MM.1S (cell line): ENCODE measurements around the gene GRIA4.

Source experiments
- DNase-seq: peaks from one replicate; pipeline ENCODE4 v3.0.0-alpha.2; 2015
- H2AFZ ChIP-seq: fragments of 300-600 bp; sonication (generic); 2 replicates; pipeline ENCODE4 v1.6.0; 2016; ENCODE audit warnings: antibody characterized with exemption, low read length
- H3F3A ChIP-seq: fragments of 300-600 bp; sonication (generic); 2 replicates; pipeline ENCODE4 v1.6.1; 2016; ENCODE audit warnings: mild to moderate bottlenecking, antibody characterized with exemption, low read length, moderate library complexity, mixed read lengths; ENCODE audit not compliant: insufficient read depth
- H3K27ac ChIP-seq: fragments of 300-600 bp; sonication (generic); 2 replicates; pipeline ENCODE4 v1.5.1; 2016; ENCODE audit warnings: mild to moderate bottlenecking, low read length
- H3K27me3 ChIP-seq: fragments of 300-600 bp; sonication (generic); replicated peaks from 2 replicates; pipeline ENCODE4 v1.6.0; 2016; ENCODE audit warnings: low read length; ENCODE audit not compliant: insufficient read depth
- H3K36me3 ChIP-seq: fragments of 300-600 bp; sonication (generic); replicated peaks from 2 replicates; pipeline ENCODE4 v1.6.1; 2016; ENCODE audit warnings: mild to moderate bottlenecking, low read length, mixed read lengths; ENCODE audit not compliant: insufficient read depth
- H3K4me1 ChIP-seq: fragments of 300-600 bp; sonication (generic); 2 replicates; pipeline ENCODE4 v1.6.1; 2016; ENCODE audit warnings: low read length, mixed read lengths
- H3K4me2 ChIP-seq: fragments of 300-600 bp; sonication (generic); 2 replicates; pipeline ENCODE4 v1.6.0; 2016; ENCODE audit warnings: low read depth, low read length
- H3K4me3 ChIP-seq: fragments of 300-600 bp; sonication (generic); 2 replicates; pipeline ENCODE4 v1.5.1; 2016; ENCODE audit warnings: low read length, mixed read lengths
- H3K79me2 ChIP-seq: fragments of 300-600 bp; sonication (generic); 2 replicates; pipeline ENCODE4 v1.6.1; 2016; ENCODE audit warnings: mixed run types, low read length, mixed read lengths
- H3K9ac ChIP-seq: fragments of 300-600 bp; sonication (generic); 2 replicates; pipeline ENCODE4 v1.6.1; 2016; ENCODE audit warnings: low read length, mixed read lengths
- H3K9me2 ChIP-seq: fragments of 300-600 bp; sonication (generic); replicated peaks from 2 replicates; pipeline ENCODE4 v1.6.1; 2016; ENCODE audit warnings: mild to moderate bottlenecking, low read length, mixed read lengths; ENCODE audit not compliant: insufficient read depth
- H3K9me3 ChIP-seq: fragments of 300-600 bp; sonication (generic); replicated peaks from 2 replicates; pipeline ENCODE4 v1.6.1; 2016; ENCODE audit warnings: mild to moderate bottlenecking, low read length, mixed read lengths; ENCODE audit not compliant: insufficient read depth
- H4K20me1 ChIP-seq: fragments of 300-600 bp; sonication (generic); 2 replicates; pipeline ENCODE4 v1.6.1; 2016; ENCODE audit warnings: mild to moderate bottlenecking, low read length, moderate library complexity, mixed read lengths; ENCODE audit not compliant: insufficient read depth
- CTCF ChIP-seq: fragments of 300-600 bp; sonication (generic); IDR thresholded peaks from 2 replicates; pipeline ENCODE4 v1.5.1; 2016; ENCODE audit warnings: antibody characterized with exemption, low read length, mixed read lengths
- EZH2 ChIP-seq: fragments of 300-600 bp; sonication (generic); optimal IDR thresholded peaks from 2 replicates; pipeline ENCODE3; 2017; ENCODE audit warnings: low read depth, mild to moderate bottlenecking, antibody characterized with exemption, low read length, mixed read lengths
- EZH2phosphoT487 ChIP-seq: fragments of 300-600 bp; sonication (generic); IDR thresholded peaks from 2 replicates; pipeline ENCODE4 v1.6.1; 2018; ENCODE audit warnings: antibody characterized with exemption, low read length

GRIA4 gene

GRCh38 chr11:106014035-106014434 lies 404.2 kb downstream of the GRIA4 start:
- DNase-seq, result no peak
- Histone ChIP-seq H3K27ac (no peak overlapping the region), H2AFZ (no peak overlapping the region), H3F3A (no peaks in the 10 kb centered on the region), H3K9me2 (no peaks in the 10 kb centered on the region), H3K9ac (no peak overlapping the region), H3K4me2 (no peak overlapping the region), H3K4me1 (no peaks in the 10 kb centered on the region), H3K4me3 (no peak overlapping the region), H3K79me2 (peaks cover 20% of the 10 kb centered on the region), H4K20me1 (no peaks in the 10 kb centered on the region), H3K36me3 (peaks cover 7% of the 10 kb centered on the region; the same call in 1 of the 2 replicates), H3K9me3 (no peaks in the 10 kb centered on the region), H3K27me3 (no peaks in the 10 kb centered on the region)
- TF ChIP-seq EZH2 (no peak), CTCF (no peak), EZH2phosphoT487 (no peak)

- no peaks in the 10 kb centered on the region for H3K4me1 ChIP-seq
- H3K36me3 ChIP-seq, result peaks cover 6% of the 10 kb centered on the region; the same call in 1 of the 2 replicates
- H3K27me3 ChIP-seq, result no peaks in the 10 kb centered on the region
- DNase-seq, result no peak
- H3K4me3 ChIP-seq, result no peak overlapping the region
- H3F3A ChIP-seq, result no peaks in the 10 kb centered on the region
- no peak overlapping the region for H3K27ac ChIP-seq
- H4K20me1 ChIP-seq, result no peaks in the 10 kb centered on the region
- H3K4me2 ChIP-seq, result no peak overlapping the region
- H3K9me2 ChIP-seq, result no peaks in the 10 kb centered on the region
- H3K9me3 ChIP-seq, result no peaks in the 10 kb centered on the region
- H2AFZ ChIP-seq, result no peak overlapping the region
- TF ChIP-seq CTCF (no peak), EZH2 (no peak), EZH2phosphoT487 (no peak)
- no peak overlapping the region for H3K9ac ChIP-seq
- peaks cover 25% of the 10 kb centered on the region for H3K79me2 ChIP-seq
Measured at GRCh38 chr11:106014620-106015019, 404.7 kb downstream of the GRIA4 start.

- H3K9me2 ChIP-seq, result no peaks in the 10 kb centered on the region
- H3K9ac ChIP-seq, result no peak overlapping the region
- no peak for DNase-seq
- no peak overlapping the region for H2AFZ ChIP-seq
- no peaks in the 10 kb centered on the region for H4K20me1 ChIP-seq
- H3K36me3 ChIP-seq, result peaks cover 1% of the 10 kb centered on the region; the same call in 1 of the 2 replicates
- H3K79me2 ChIP-seq, result peaks cover 27% of the 10 kb centered on the region
- no peak overlapping the region for H3K4me2 ChIP-seq
- H3K9me3 ChIP-seq, result no peaks in the 10 kb centered on the region
- H3K27ac ChIP-seq, result no peak overlapping the region
- TF ChIP-seq EZH2, result no peak
- TF ChIP-seq CTCF, result no peak
- no peak for TF ChIP-seq EZH2phosphoT487
- H3K4me1 ChIP-seq, result no peaks in the 10 kb centered on the region
- H3F3A ChIP-seq, result no peaks in the 10 kb centered on the region
- H3K27me3 ChIP-seq, result no peaks in the 10 kb centered on the region
- H3K4me3 ChIP-seq, result no peak overlapping the region
Measured at GRCh38 chr11:106015066-106015465, 405.2 kb downstream of the GRIA4 start.
